Karpas-422 (cell line): ENCODE measurements around the gene CSRNP2. TPM values are rescaled to one million over a fixed set of nuclear protein-coding genes. Genes with fewer than 3 reads are reported as not detected.

ENCODE experiments used
- DNase-seq: peaks from one replicate; pipeline ENCODE4 v3.0.0-alpha.2; 2015
- H2AFZ ChIP-seq: fragments of 200-600 bp; sonication (generic); 2 replicates; pipeline ENCODE4 v1.6.1; 2014; ENCODE audit warnings: antibody characterized with exemption, low read length, mixed read lengths
- H3K27ac ChIP-seq: fragments of 200-600 bp; sonication (generic); 2 replicates; pipeline ENCODE4 v1.5.1; 2014; ENCODE audit warnings: mild to moderate bottlenecking, low read length, moderate library complexity
- H3K27me3 ChIP-seq: fragments of 200-600 bp; sonication (generic); 2 replicates; pipeline ENCODE4 v1.6.1; 2014; ENCODE audit warnings: low read length, mixed read lengths
- H3K36me3 ChIP-seq: fragments of 200-600 bp; sonication (generic); 2 replicates; pipeline ENCODE4 v1.6.1; 2014; ENCODE audit warnings: low read length, mixed read lengths; ENCODE audit not compliant: insufficient read depth
- H3K4me1 ChIP-seq: fragments of 200-600 bp; sonication (generic); 2 replicates; pipeline ENCODE4 v1.6.1; 2014; ENCODE audit warnings: mild to moderate bottlenecking, low read length, mixed read lengths
- H3K4me2 ChIP-seq: fragments of 200-600 bp; sonication (generic); 2 replicates; pipeline ENCODE4 v1.6.1; 2014; ENCODE audit warnings: low read length, low read depth, mild to moderate bottlenecking; ENCODE audit not compliant: poor library complexity, severe bottlenecking
- H3K4me3 ChIP-seq: fragments of 200-600 bp; sonication (generic); 2 replicates; pipeline ENCODE4 v1.5.1; 2014; ENCODE audit warnings: mild to moderate bottlenecking, antibody characterized with exemption, low read length, mixed read lengths
- H3K79me2 ChIP-seq: fragments of 200-600 bp; sonication (generic); 2 replicates; pipeline ENCODE4 v1.6.1; 2014; ENCODE audit warnings: mild to moderate bottlenecking, low read length, mixed read lengths
- H3K9ac ChIP-seq: fragments of 200-600 bp; sonication (generic); 2 replicates; pipeline ENCODE4 v1.6.0; 2014; ENCODE audit warnings: low read length
- H3K9me2 ChIP-seq: fragments of 200-600 bp; sonication (generic), shearing (Covaris generic); replicated peaks from 2 replicates; pipeline ENCODE4 v1.6.0; 2014; ENCODE audit warnings: mild to moderate bottlenecking, low read length, moderate library complexity; ENCODE audit not compliant: insufficient read depth
- H3K9me3 ChIP-seq: fragments of 300-700, 200-600 bp; sonication (generic); 2 replicates; pipeline ENCODE4 v1.6.1; 2014; ENCODE audit warnings: low read length, mixed read lengths
- H4K20me1 ChIP-seq: fragments of 200-600 bp; sonication (generic); 2 replicates; pipeline ENCODE4 v1.6.1; 2014; ENCODE audit warnings: mild to moderate bottlenecking, antibody characterized with exemption, low read length, low read depth; ENCODE audit not compliant: insufficient read depth
- total RNA-seq: library from RNA; depleted of rRNA; stranded (reverse); fragments of >200 nt; shearing (Covaris generic); gene quantifications from 2 replicates; pipeline ENCODE4 v1.2.3, GENCODE V29; 2014; ENCODE audit warnings: low replicate concordance

CSRNP2 gene
- total RNA-seq, 1 experiment from 2014 or later, result 15.2 TPM

DNA sequence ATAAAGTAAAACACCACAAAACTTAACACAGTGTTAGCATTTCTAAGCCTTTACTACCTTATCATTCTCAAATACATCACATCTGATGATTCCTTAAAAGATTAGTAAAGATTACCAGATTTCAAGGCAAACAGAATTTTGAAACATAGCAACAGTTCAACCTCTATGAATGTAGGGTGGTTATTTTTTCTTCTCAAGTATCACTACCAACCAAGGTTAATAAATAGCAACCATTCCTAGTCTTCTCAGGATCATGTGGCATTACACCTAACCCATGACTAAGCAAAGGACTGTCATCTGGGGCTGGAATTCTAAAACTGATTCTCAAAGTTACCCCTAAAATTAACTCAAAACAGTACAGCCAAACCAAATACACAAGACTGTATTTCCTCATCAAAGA, 39.4 kb upstream of the CSRNP2 start:
- H3K9me3 ChIP-seq, result no peaks in the 10 kb centered on the region
- H3K9ac ChIP-seq, result no peak overlapping the region
- H2AFZ ChIP-seq, result no peak overlapping the region
- no peak for DNase-seq
- H3K4me3 ChIP-seq, result no peak overlapping the region
- H4K20me1 ChIP-seq, result no peaks in the 10 kb centered on the region
- peaks cover 12% of the 10 kb centered on the region; the same call in 1 of the 2 replicates for H3K36me3 ChIP-seq
- H3K27ac ChIP-seq, result no peak overlapping the region
- no peaks in the 10 kb centered on the region for H3K27me3 ChIP-seq
- peaks cover 16% of the 10 kb centered on the region for H3K4me1 ChIP-seq
- H3K4me2 ChIP-seq, result no peak overlapping the region
- H3K9me2 ChIP-seq, result no peaks in the 10 kb centered on the region
- H3K79me2 ChIP-seq, result peaks cover 38% of the 10 kb centered on the region

DNA sequence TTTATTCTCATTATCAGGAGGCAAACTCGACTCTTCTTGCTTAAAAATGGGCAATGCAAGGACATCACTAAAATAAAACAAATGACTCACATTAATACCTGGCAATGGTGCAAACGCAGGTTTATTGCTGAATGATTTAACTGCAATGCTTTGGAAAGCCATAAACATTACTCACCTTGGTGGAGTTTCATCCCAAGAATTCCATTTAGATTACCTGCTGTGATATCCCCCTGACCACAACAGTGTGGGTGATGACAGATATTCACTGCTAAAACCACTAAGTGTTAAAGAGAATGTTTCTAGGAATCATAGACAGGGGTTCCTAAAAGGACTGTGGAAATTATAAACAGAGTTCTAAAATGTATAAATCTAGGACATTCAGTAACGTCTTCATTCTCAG, 35.3 kb upstream of the CSRNP2 start:
- no peak overlapping the region for H3K9ac ChIP-seq
- no peaks in the 10 kb centered on the region for H3K4me1 ChIP-seq
- no peaks in the 10 kb centered on the region for H3K27me3 ChIP-seq
- H3K9me2 ChIP-seq, result no peaks in the 10 kb centered on the region
- H4K20me1 ChIP-seq, result no peaks in the 10 kb centered on the region
- no peak overlapping the region for H2AFZ ChIP-seq
- H3K4me2 ChIP-seq, result no peak overlapping the region
- H3K27ac ChIP-seq, result no peak overlapping the region
- no peaks in the 10 kb centered on the region for H3K9me3 ChIP-seq
- peaks cover 21% of the 10 kb centered on the region for H3K36me3 ChIP-seq
- DNase-seq, result no peak
- peaks cover 21% of the 10 kb centered on the region for H3K79me2 ChIP-seq
- no peak overlapping the region for H3K4me3 ChIP-seq

DNA sequence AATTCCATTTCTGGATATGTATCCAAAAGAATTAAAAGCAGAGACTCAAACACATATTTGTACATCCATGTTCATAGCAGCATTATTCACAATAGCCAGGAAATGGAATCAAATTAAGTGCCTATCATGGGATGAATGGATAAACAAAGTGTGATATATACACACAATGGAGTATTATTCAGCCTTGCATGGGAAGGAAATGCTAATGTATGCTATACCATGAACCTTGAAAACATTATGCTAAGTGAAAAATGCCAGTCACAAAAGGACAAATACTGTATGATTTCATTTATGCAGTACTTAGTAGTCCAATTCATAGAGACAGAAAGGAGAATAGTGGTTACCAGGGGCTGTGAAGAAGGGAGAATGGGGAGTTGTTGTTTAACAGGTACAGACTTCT, 32.1 kb upstream of the CSRNP2 start:
- Histone ChIP-seq H3K4me2 (no peak overlapping the region), H3K9me2 (no peaks in the 10 kb centered on the region), H3K79me2 (0 out of 2 replicates have a peak, but pooled peaks cover 8% of the 10 kb centered on the region), H3K36me3 (peaks cover 32% of the 10 kb centered on the region), H3K4me3 (no peak overlapping the region), H3K27me3 (no peaks in the 10 kb centered on the region), H2AFZ (no peak overlapping the region), H3K9ac (no peak overlapping the region), H4K20me1 (no peaks in the 10 kb centered on the region), H3K4me1 (no peaks in the 10 kb centered on the region), H3K27ac (no peak overlapping the region), H3K9me3 (no peaks in the 10 kb centered on the region)
- DNase-seq, result no peak

DNA sequence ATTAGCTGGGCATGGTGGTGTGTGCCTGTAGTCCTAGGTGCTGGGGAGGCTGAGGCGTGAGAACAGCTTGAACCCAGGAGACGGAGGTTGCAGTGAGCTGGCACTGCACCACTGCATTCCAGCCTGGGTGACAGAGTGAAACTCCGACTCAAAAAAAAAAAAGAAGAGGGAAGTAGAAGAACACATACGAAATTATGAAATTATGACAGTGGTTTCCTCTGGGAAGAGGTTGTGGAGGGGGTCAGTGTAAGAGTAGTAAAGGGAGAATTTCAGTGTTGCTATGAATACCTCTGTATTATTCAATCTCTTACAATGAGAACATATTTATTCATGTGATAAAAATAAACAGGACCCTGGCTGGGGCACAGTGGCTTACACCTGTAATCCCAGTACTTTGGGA, 24.7 kb upstream of the CSRNP2 start:
- Histone ChIP-seq H3K4me1 (no peaks in the 10 kb centered on the region), H3K9ac (no peak overlapping the region), H3K4me2 (no peak overlapping the region), H3K27ac (no peak overlapping the region), H3K79me2 (no peaks in the 10 kb centered on the region), H4K20me1 (no peaks in the 10 kb centered on the region), H3K9me2 (no peaks in the 10 kb centered on the region), H3K9me3 (no peaks in the 10 kb centered on the region), H3K36me3 (peaks cover 40% of the 10 kb centered on the region), H2AFZ (no peak overlapping the region), H3K27me3 (no peaks in the 10 kb centered on the region), H3K4me3 (no peak overlapping the region)
- no peak for DNase-seq

DNA sequence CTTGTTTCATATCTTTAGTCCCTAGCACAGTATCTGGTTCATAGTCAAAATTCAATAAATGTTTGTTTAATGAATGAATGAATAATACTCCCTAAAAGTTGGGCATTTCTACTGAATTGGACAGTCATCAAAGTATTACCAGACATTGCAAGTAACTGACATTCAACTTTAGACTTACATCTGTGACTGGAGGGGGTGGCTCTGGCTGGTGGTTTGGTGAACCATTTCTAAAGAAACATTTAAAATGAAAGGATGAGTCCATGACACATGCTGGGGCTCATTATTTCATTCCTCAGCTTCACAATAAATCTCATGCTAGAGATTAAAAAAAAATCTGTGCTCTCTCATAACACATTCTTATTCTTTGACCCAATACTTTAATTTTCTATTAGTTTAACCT, 20.6 kb upstream of the CSRNP2 start:
- Histone ChIP-seq H2AFZ (no peak overlapping the region), H3K27ac (no peak overlapping the region), H3K27me3 (no peaks in the 10 kb centered on the region), H4K20me1 (no peaks in the 10 kb centered on the region), H3K9ac (no peak overlapping the region), H3K4me3 (no peak overlapping the region), H3K9me2 (no peaks in the 10 kb centered on the region), H3K4me1 (no peaks in the 10 kb centered on the region), H3K9me3 (no peaks in the 10 kb centered on the region), H3K36me3 (peaks cover 45% of the 10 kb centered on the region), H3K4me2 (no peak overlapping the region), H3K79me2 (no peaks in the 10 kb centered on the region)
- no peak for DNase-seq

DNA sequence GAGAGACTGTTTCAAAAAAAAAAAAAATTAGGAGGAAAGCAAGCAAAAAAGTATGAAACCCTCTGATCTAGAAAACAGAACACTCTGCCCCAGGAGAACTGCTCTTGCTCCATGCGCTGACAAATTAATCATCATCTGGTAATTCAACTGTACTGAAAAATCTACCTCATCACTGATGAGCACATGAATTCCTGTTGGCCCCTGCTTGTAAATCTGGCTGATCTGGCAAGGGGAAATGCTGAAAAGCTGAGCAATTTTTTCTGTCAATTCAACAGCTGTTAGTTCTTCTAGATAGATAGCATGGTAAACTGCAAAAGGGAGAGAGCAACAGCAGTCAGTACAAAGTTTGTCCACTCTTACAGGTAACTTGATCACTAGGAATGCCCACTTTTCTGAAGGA, 15.2 kb upstream of the CSRNP2 start:
- Histone ChIP-seq H3K27me3 (no peaks in the 10 kb centered on the region), H3K27ac (no peak overlapping the region), H4K20me1 (no peaks in the 10 kb centered on the region), H3K79me2 (no peaks in the 10 kb centered on the region), H2AFZ (no peak overlapping the region), H3K9ac (no peak overlapping the region), H3K4me1 (no peaks in the 10 kb centered on the region), H3K4me3 (no peak overlapping the region), H3K9me2 (no peaks in the 10 kb centered on the region), H3K36me3 (peaks cover 52% of the 10 kb centered on the region; the same call in 1 of the 2 replicates), H3K4me2 (no peak overlapping the region), H3K9me3 (no peaks in the 10 kb centered on the region)
- no peak for DNase-seq

DNA sequence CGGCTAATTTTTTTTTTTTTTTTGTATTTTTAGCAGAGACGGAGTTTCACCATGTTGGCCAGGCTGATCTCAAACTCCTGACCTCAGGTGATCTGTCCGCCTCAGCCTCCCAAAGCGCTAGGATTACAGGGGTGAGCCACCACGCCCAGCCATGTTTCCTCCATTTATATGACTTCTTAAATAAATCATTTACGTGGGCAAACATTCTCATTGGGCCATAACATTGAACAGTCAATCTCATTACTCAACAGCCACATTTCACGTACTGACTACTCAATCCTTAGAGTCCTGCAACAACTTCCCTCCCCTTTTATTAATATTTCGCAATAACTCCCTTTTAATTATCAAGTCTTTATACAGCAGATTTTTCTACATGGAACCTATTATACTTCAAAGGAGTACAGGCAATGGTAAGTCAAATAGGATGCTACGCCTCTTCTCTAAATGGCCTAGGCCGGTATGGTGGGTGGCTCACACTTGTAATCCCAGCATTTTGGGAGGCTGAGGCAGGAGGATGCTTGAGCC, 7.4 kb upstream of the CSRNP2 start:
- Histone ChIP-seq H4K20me1 (no peaks in the 10 kb centered on the region), H3K79me2 (no peaks in the 10 kb centered on the region), H3K9me3 (no peaks in the 10 kb centered on the region), H3K27me3 (no peaks in the 10 kb centered on the region), H3K9ac (no peak overlapping the region), H3K36me3 (peaks cover 15% of the 10 kb centered on the region; the same call in 1 of the 2 replicates), H3K4me2 (no peak overlapping the region), H3K27ac (no peak overlapping the region), H3K9me2 (no peaks in the 10 kb centered on the region), H3K4me3 (no peak overlapping the region), H3K4me1 (peaks cover 2% of the 10 kb centered on the region; the same call in 1 of the 2 replicates), H2AFZ (no peak overlapping the region)
- no peak for DNase-seq

DNA sequence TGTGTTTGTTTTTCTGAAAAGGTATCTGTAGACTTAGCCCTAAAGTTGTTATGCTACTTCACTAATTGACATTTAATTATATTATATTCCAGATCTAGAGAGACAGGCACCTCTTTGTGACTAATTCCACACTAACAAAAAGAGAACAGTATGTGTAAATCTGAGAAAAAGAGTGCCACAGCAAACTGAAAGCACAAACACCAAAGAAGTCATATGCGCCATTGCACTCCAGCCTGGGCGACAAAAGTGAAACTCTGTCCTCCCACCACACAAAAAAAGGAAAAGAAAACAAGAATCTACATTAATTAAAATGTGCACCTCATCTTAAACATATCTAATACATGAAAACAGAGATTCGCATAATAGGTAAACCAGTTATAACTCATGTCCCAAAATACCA, 4.4 kb upstream of the CSRNP2 start:
- no peak overlapping the region for H3K4me3 ChIP-seq
- DNase-seq, result no peak
- no peak overlapping the region for H3K27ac ChIP-seq
- no peaks in the 10 kb centered on the region for H3K36me3 ChIP-seq
- no peaks in the 10 kb centered on the region for H4K20me1 ChIP-seq
- H3K9ac ChIP-seq, result no peak overlapping the region
- no peaks in the 10 kb centered on the region for H3K9me2 ChIP-seq
- no peak overlapping the region for H3K4me2 ChIP-seq
- peaks cover 4% of the 10 kb centered on the region for H3K79me2 ChIP-seq
- H3K9me3 ChIP-seq, result no peaks in the 10 kb centered on the region
- peaks cover 7% of the 10 kb centered on the region for H3K4me1 ChIP-seq
- H3K27me3 ChIP-seq, result no peaks in the 10 kb centered on the region
- no peak overlapping the region for H2AFZ ChIP-seq

DNA sequence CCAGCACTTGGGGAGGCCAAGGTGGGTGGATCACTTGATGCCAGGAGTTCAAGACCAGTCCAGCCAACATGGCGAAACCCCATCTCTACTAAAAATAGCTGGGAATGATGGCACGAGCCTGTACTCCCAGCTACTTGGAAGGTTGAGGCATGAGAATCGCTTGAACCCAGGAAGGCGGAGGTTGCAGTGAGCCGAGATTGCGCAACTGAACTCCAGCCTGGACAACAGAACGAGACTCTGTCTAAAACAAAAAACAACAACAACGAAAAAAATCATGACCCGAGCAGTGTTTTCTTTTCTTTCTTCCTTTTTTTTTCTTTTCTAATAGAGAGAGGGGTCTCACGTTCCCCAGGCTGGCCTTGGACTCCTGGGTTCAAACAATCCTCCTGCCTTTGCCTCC, 3.5 kb upstream of the CSRNP2 start:
- H4K20me1 ChIP-seq, result no peaks in the 10 kb centered on the region
- no peak overlapping the region for H3K27ac ChIP-seq
- no peaks in the 10 kb centered on the region for H3K9me2 ChIP-seq
- no peak overlapping the region for H3K4me2 ChIP-seq
- H3K9ac ChIP-seq, result no peak overlapping the region
- no peaks in the 10 kb centered on the region for H3K27me3 ChIP-seq
- H3K4me3 ChIP-seq, result no peak overlapping the region
- H2AFZ ChIP-seq, result no peak overlapping the region
- H3K4me1 ChIP-seq, result peaks cover 12% of the 10 kb centered on the region
- peaks cover 13% of the 10 kb centered on the region for H3K79me2 ChIP-seq
- H3K36me3 ChIP-seq, result no peaks in the 10 kb centered on the region
- no peak for DNase-seq
- H3K9me3 ChIP-seq, result no peaks in the 10 kb centered on the region
